ENCODE measurements around the gene CPA3. TPM values are rescaled to one million over a fixed set of nuclear protein-coding genes. Genes with fewer than 3 reads are reported as not detected.

The CPA3 gene
- total RNA-seq, 1 donor from 2014 or later: 3.3 TPM

GRCh38 chr3:148903941-148904340 is 38.8 kb downstream of the CPA3 start:
- intact Hi-C loops (cut with DNase I): no loop called here
- no peak for ATAC-seq
- DNase-seq (ENCODE audit: missing footprints): no peak

- intact Hi-C loops (cut with DNase I): no loop called here
- ATAC-seq (no peak), DNase-seq (ENCODE audit: missing footprints) (no peak)
These were observed 41.6 kb downstream of the CPA3 start for GRCh38 chr3:148906667-148907066.

- DNase-seq (ENCODE audit: missing footprints): no peak
- intact Hi-C loops (cut with DNase I): no loop called here
- ATAC-seq: no peak
These were observed 46.1 kb downstream of the CPA3 start for GRCh38 chr3:148911173-148911572.

GRCh38 chr3:148911592-148911991 is 46.5 kb downstream of the CPA3 start:
- intact Hi-C loops (cut with DNase I): no loop called here
- ATAC-seq: no peak
- no peak for DNase-seq (ENCODE audit: missing footprints)

- ATAC-seq (no peak), DNase-seq (ENCODE audit: missing footprints) (no peak)
- intact Hi-C loops (cut with DNase I): no loop called here
These were observed 50.0 kb downstream of the CPA3 start for GRCh38 chr3:148914936-148915690.

GRCh38 chr3:148916132-148916531 is 51.0 kb downstream of the CPA3 start:
- DNase-seq (ENCODE audit: missing footprints): no peak
- ATAC-seq: no peak
- intact Hi-C loops (cut with DNase I): no loop called here

- no peak for ATAC-seq
- intact Hi-C loops (cut with DNase I): no loop called here
- no peak for DNase-seq (ENCODE audit: missing footprints)
These were observed 57.4 kb downstream of the CPA3 start for GRCh38 chr3:148922467-148922866.

- DNase-seq (ENCODE audit: missing footprints) (no peak), ATAC-seq (no peak)
- intact Hi-C loops (cut with DNase I): no loop called here
These were observed 58.5 kb downstream of the CPA3 start for GRCh38 chr3:148923592-148923991.

GRCh38 chr3:148924562-148924961 is 59.5 kb downstream of the CPA3 start:
- DNase-seq (ENCODE audit: missing footprints) (no peak), ATAC-seq (no peak)
- intact Hi-C loops (cut with DNase I): no loop called here

- DNase-seq (ENCODE audit: missing footprints): no peak
- intact Hi-C loops (cut with DNase I): no loop called here
- no peak for ATAC-seq
These were observed 60.7 kb downstream of the CPA3 start for GRCh38 chr3:148925845-148926244.

GRCh38 chr3:148930752-148931151 is 65.7 kb downstream of the CPA3 start:
- ATAC-seq: no peak
- intact Hi-C loops (cut with DNase I): no loop called here
- no peak for DNase-seq (ENCODE audit: missing footprints)

- no peak for ATAC-seq
- DNase-seq (ENCODE audit: missing footprints): no peak
- intact Hi-C loops (cut with DNase I): no loop called here
These were observed 66.5 kb downstream of the CPA3 start for GRCh38 chr3:148931574-148931973.

GRCh38 chr3:148932972-148933371 is 67.9 kb downstream of the CPA3 start:
- no peak for DNase-seq (ENCODE audit: missing footprints)
- intact Hi-C loops (cut with DNase I): no loop called here
- no peak for ATAC-seq

GRCh38 chr3:148937467-148938255 is 72.6 kb downstream of the CPA3 start:
- intact Hi-C loops (cut with DNase I): no loop called here
- no peak for DNase-seq (ENCODE audit: missing footprints)
- ATAC-seq: no peak

GRCh38 chr3:148938306-148938705 is 73.2 kb downstream of the CPA3 start:
- no peak for ATAC-seq
- intact Hi-C loops (cut with DNase I): no loop called here

GRCh38 chr3:148938936-148939335 is 73.8 kb downstream of the CPA3 start:
- ATAC-seq: no peak
- intact Hi-C loops (cut with DNase I): no loop called here
- no peak for DNase-seq (ENCODE audit: missing footprints)

More at GRCh38 chr3:148938306-148938705, 73.2 kb downstream of the CPA3 start:
- DNase-seq (ENCODE audit: missing footprints): no peak

- ATAC-seq (no peak), DNase-seq (ENCODE audit: missing footprints) (no peak)
- intact Hi-C loops (cut with DNase I): no loop called here
These were observed 75.9 kb downstream of the CPA3 start for GRCh38 chr3:148940983-148941382.

GRCh38 chr3:148943506-148944205 is 78.6 kb downstream of the CPA3 start:
- DNase-seq (ENCODE audit: missing footprints) (no peak), ATAC-seq (peak; percentile 86)
- intact Hi-C loops (cut with DNase I): loop anchor here (2.0 kb wide), 1 partner anchor 83 kb away; no protein-coding TSS in a partner anchor

- DNase-seq (ENCODE audit: missing footprints) (no peak), ATAC-seq (no peak)
- intact Hi-C loops (cut with DNase I): loop anchor here (5.0 kb wide), 1 partner anchor 568 kb away; no protein-coding TSS in a partner anchor
These were observed 80.0 kb downstream of the CPA3 start for GRCh38 chr3:148945116-148945515.
